Activated naive CD4-positive, alpha-beta T cell treated with anti-CD3 and anti-CD28 coated beads, Interleukin-2, amount 50 U/mL, for 24 hours (primary cell): ENCODE results near the gene NPM3.

Experiments
- H3K27ac Mint-ChIP-seq: one replicate; pipeline ENCODE4 v1.8.0; 2021; ENCODE audit warnings: mild to moderate bottlenecking, mixed read lengths
- H3K27me3 Mint-ChIP-seq: one replicate; pipeline ENCODE4 v1.8.0; 2021; ENCODE audit warnings: mixed read lengths
- H3K36me3 Mint-ChIP-seq: one replicate; pipeline ENCODE4 v1.8.0; 2021; ENCODE audit warnings: mixed read lengths
- H3K4me1 Mint-ChIP-seq: one replicate; pipeline ENCODE4 v1.8.0; 2021; ENCODE audit warnings: mixed read lengths
- H3K4me3 Mint-ChIP-seq: one replicate; pipeline ENCODE4 v1.8.0; 2021; ENCODE audit warnings: mild to moderate bottlenecking, mixed read lengths
- H3K9me3 Mint-ChIP-seq: one replicate; pipeline ENCODE4 v1.8.0; 2021; ENCODE audit warnings: mixed read lengths

NPM3 gene, protein sequence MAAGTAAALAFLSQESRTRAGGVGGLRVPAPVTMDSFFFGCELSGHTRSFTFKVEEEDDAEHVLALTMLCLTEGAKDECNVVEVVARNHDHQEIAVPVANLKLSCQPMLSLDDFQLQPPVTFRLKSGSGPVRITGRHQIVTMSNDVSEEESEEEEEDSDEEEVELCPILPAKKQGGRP

GRCh38 chr10:101782811-101783735 lies at the start of gene NPM3:
NPM3 (minus strand) TSS chr10:101783446; CDS start chr10:101783390, 56 bp downstream.
- peak within 1 kb of the TSS; percentile 100 for H3K27ac Mint-ChIP-seq
- H3K4me1 Mint-ChIP-seq: peaks cover 57% of the 10 kb centered on the region
- H3K36me3 Mint-ChIP-seq: peaks cover 22% of the 10 kb centered on the region
- H3K9me3 Mint-ChIP-seq: no peaks in the 10 kb centered on the region
- peaks cover 6% of the 10 kb centered on the region for H3K27me3 Mint-ChIP-seq
- peak within 1 kb of the TSS; percentile 100 for H3K4me3 Mint-ChIP-seq

- H3K27me3 Mint-ChIP-seq: no peaks in the 10 kb centered on the region
- no peak overlapping the region for H3K27ac Mint-ChIP-seq
- H3K4me3 Mint-ChIP-seq: no peak overlapping the region
- H3K36me3 Mint-ChIP-seq: no peaks in the 10 kb centered on the region
- H3K9me3 Mint-ChIP-seq: no peaks in the 10 kb centered on the region
- peaks cover 58% of the 10 kb centered on the region for H3K4me1 Mint-ChIP-seq
These were observed 49.1 kb upstream of the NPM3 start for GRCh38 chr10:101832325-101832771.

DNA sequence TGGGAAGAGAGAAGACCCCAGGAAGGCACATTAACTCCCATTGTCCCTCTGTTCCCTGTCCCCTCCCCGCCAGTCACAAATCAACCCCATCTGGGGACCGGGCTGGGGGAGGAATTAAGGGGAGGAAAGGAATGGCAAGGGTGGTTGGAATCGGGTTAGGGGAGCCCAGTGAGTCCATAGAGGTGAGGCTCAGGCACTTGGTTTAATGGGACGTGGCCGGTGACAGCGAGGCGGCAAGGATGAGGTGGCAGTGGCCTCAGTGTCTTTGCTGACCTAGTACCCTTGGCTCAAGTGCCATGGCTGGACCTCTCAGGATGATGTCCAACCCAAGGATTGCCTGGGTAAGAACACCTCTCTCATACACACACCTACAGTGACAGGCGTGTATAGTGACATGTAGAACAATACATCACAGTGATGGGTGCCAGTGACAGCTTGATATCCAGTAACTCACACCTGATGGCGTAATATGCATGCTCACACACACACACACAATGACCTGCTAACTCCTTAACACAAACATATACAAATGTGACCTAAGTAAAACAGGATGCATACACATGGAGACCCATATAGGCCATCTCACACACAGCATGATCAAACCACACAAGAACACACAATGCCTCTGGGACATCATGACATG lies 48.0 kb upstream of the NPM3 start:
- peaks cover 58% of the 10 kb centered on the region for H3K4me1 Mint-ChIP-seq
- no peaks in the 10 kb centered on the region for H3K27me3 Mint-ChIP-seq
- peak overlapping the region; percentile 97 for H3K27ac Mint-ChIP-seq
- peak overlapping the region; percentile 80 for H3K4me3 Mint-ChIP-seq
- no peaks in the 10 kb centered on the region for H3K9me3 Mint-ChIP-seq
- H3K36me3 Mint-ChIP-seq: no peaks in the 10 kb centered on the region

DNA sequence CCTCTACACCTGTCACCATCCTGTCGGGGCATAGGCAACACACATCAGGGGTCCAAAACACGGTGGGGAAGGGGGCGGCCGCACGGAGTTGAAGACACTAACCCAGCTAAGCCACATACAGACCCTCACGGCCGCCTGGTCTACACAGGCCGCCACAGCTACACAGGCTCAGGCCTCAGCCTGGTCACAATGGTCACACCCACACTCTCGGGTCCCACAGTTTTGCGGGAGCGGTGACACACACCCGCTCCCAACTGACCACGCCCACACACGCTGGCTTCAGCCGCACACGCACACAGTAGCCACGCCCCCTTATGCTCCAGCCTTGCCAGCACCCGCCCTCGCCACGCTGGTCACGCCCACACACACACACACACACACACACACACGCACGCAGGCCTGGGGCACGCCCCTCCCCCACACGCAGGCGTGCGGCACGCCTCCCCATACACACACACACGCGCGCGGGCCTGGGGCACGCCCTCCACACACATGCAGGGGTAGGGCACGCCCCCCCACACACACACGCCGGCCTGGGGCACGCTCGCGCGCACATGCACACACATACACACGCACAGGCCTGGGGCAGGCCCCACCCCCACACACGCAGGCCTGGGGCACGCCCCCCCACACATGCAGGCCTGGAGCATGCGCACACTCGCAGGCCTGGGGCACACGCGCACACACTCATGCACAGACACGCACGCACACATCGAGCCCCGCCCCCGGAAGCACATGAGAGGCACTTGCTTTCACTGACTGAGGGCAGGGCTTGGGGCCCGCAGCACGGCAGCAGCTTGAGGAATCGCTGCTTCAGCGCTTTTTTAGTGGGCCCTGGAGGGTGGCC lies 47.3 kb upstream of the NPM3 start:
- H3K9me3 Mint-ChIP-seq: no peaks in the 10 kb centered on the region
- H3K4me1 Mint-ChIP-seq: peaks cover 52% of the 10 kb centered on the region
- H3K4me3 Mint-ChIP-seq: peak overlapping the region; percentile 80
- H3K27me3 Mint-ChIP-seq: no peaks in the 10 kb centered on the region
- H3K27ac Mint-ChIP-seq: peak overlapping the region; percentile 97
- H3K36me3 Mint-ChIP-seq: no peaks in the 10 kb centered on the region

DNA sequence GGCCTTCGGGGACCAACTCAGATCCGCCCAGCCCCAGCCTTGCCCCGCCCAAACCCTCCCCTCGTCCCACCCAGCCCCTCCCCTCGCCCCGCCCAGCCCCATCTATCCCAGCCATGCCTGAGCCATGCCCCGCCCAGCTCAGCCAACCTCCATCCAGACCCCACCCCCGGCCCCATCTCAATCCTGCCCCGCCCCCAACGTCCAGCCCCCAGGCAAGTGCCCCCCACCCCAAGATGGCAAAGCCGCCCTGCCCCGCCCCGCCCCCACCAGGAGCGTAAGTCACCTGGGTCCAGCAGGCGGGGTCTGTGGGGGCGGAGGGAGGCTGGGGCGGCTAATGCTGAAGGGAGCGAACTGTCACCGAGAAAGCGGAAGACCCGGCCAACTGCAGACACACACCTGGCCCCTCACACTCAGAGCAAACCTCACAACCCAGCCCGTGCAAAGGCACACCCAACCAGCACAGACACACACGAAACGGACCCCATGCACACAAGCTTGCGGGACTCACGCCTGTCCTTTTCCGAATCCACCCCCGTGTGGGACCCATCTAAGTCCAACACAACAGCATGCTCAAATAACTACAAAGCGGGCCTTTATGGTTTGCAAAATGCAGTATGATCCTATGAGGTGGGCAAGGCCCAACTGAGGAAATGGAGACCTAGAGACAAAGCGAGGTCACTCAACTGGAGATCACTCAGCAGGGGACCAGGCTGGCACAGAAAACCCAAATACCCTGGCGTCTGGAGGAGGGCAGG lies 46.5 kb upstream of the NPM3 start:
- Mint-ChIP-seq H3K4me1 (peaks cover 46% of the 10 kb centered on the region), H3K9me3 (no peaks in the 10 kb centered on the region), H3K36me3 (no peaks in the 10 kb centered on the region), H3K27ac (peak overlapping the region; percentile 97), H3K27me3 (no peaks in the 10 kb centered on the region), H3K4me3 (peak overlapping the region; percentile 80)

- H3K36me3 Mint-ChIP-seq: no peaks in the 10 kb centered on the region
- no peaks in the 10 kb centered on the region for H3K27me3 Mint-ChIP-seq
- H3K4me1 Mint-ChIP-seq: peaks cover 38% of the 10 kb centered on the region
- no peak overlapping the region for H3K27ac Mint-ChIP-seq
- H3K4me3 Mint-ChIP-seq: no peak overlapping the region
- H3K9me3 Mint-ChIP-seq: no peaks in the 10 kb centered on the region
These were observed 45.7 kb upstream of the NPM3 start for GRCh38 chr10:101828766-101829551.

DNA sequence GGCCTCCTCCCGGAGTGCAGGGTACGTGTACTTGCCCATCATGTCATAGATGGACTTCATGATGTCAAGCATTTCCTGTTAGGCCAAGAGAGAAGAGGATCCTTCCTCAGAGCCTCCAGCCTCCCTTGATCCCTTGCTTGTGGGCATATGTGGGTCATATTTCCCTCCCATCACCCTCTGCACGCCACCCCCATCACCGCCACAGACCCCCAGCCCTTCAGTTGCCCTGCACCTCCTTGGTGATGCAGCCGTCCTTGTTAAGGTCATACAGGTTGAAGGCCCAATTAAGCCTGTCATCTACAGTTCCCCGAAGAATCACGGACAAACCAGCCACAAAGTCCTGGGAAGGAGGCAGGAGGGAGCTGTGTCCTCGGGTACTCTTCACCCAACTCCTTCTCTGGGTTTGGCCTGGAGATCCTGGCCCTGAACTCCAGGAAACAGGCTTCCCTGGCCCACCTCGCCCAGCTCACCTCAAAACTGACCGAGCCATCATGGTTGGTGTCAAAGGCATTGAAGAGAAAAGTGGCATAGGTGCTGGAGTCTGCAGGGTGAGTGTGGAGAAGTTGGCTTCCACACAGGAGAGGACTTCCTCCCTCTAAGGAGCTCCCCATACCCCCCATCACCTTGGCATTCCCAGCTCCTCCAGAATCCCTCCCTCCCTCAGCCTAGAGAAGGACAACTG lies 44.8 kb upstream of the NPM3 start:
- no peak overlapping the region for H3K27ac Mint-ChIP-seq
- peaks cover 29% of the 10 kb centered on the region for H3K4me1 Mint-ChIP-seq
- H3K27me3 Mint-ChIP-seq: no peaks in the 10 kb centered on the region
- no peaks in the 10 kb centered on the region for H3K9me3 Mint-ChIP-seq
- H3K36me3 Mint-ChIP-seq: no peaks in the 10 kb centered on the region
- no peak overlapping the region for H3K4me3 Mint-ChIP-seq

DNA sequence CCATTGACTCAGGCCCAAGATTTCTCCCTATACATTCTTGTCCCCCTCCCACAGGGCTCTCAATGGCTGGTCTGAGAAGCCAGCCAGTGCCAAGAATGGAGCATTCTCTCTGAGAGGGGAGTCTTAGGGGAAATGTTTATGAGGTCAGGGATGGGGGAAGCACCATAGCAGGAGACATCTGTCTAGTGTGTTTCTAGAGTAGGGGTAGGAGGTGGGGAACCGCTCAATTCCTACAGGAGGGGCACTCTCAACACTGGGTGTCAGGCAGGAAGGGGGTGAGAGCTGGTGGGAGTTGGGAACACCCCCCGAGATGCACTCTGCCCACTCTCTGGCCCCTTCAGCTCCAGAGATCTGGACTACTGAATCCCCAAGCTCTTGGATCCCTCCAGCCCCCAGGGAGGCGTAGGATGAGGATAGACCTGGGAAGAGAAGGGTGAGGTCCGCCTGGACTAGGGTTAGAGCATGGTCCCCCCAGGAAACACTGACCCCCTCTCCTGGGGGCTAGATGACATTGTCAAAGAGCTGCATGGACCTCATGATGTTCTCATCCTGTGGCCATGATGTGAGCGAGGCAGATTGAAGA lies 43.7 kb upstream of the NPM3 start:
- Mint-ChIP-seq H3K27ac (no peak overlapping the region), H3K4me3 (no peak overlapping the region), H3K4me1 (peaks cover 23% of the 10 kb centered on the region)

DNA sequence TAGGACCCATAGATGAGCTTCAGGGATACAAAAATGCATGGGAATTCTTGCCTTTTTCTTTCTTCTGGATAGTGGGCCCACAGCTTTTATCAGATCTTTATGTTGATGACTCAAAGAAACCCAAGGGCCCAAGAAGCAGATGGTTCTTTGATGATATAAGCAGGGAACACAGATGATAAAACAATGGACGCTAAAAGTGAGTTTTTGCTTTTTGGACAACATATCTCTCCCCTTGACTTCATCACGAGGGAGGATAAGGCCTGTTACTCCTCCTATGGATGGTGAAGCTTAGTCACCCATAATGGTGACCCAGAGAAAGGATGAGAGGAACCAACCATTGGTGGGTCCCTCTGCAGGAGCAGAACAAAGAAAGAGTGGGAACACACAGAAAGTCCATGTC lies 41.5 kb upstream of the NPM3 start:
- peaks cover 11% of the 10 kb centered on the region for H3K4me1 Mint-ChIP-seq
- H3K27me3 Mint-ChIP-seq: no peaks in the 10 kb centered on the region
- no peaks in the 10 kb centered on the region for H3K9me3 Mint-ChIP-seq
- no peak overlapping the region for H3K27ac Mint-ChIP-seq
- H3K36me3 Mint-ChIP-seq: no peaks in the 10 kb centered on the region
- H3K4me3 Mint-ChIP-seq: no peak overlapping the region

More for the DNA sequence above, 43.7 kb upstream of the NPM3 start:
- H3K9me3 Mint-ChIP-seq: no peaks in the 10 kb centered on the region
- no peaks in the 10 kb centered on the region for H3K27me3 Mint-ChIP-seq
- no peaks in the 10 kb centered on the region for H3K36me3 Mint-ChIP-seq

DNA sequence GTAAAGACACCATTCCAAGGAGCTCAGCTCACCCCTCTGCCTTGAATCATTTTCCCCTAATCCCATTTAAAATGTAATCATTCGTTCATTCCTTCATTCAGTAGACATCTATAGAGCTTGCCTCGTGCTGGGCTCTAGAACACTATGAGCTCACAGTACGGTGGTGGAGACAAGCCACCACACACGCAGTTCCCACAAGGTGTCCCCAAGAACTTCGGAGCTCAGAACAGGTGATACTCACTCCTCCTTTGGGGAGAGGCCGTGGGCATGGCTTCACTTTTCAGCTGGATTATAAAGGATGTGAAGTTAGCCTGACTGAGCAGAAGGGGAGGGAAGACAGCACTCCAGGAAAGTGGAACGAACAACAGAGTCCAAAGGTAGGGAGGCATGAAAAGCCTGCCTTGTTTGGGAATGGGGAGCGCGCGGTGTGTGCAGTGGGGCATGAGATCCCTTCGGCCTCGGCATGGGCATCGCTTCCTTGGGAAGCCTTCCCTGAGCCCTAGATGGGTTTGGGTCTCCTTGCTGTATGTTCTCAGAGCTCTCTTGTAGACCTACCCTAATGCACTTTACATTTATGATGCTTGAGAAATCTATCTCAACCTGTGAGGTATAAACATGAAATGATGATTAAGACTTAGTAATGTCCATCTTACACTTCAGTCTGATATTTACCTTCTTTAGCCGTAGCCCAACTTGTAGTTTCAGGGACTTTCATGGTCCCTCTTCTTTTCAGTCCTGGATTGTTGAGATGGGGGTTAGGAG lies 35.8 kb upstream of the NPM3 start:
- peak overlapping the region; percentile 99 for H3K4me3 Mint-ChIP-seq
- peak overlapping the region; percentile 100 for H3K27ac Mint-ChIP-seq
- H3K36me3 Mint-ChIP-seq: peaks cover 2% of the 10 kb centered on the region
- H3K4me1 Mint-ChIP-seq: peaks cover 35% of the 10 kb centered on the region
- H3K27me3 Mint-ChIP-seq: no peaks in the 10 kb centered on the region
- no peaks in the 10 kb centered on the region for H3K9me3 Mint-ChIP-seq

DNA sequence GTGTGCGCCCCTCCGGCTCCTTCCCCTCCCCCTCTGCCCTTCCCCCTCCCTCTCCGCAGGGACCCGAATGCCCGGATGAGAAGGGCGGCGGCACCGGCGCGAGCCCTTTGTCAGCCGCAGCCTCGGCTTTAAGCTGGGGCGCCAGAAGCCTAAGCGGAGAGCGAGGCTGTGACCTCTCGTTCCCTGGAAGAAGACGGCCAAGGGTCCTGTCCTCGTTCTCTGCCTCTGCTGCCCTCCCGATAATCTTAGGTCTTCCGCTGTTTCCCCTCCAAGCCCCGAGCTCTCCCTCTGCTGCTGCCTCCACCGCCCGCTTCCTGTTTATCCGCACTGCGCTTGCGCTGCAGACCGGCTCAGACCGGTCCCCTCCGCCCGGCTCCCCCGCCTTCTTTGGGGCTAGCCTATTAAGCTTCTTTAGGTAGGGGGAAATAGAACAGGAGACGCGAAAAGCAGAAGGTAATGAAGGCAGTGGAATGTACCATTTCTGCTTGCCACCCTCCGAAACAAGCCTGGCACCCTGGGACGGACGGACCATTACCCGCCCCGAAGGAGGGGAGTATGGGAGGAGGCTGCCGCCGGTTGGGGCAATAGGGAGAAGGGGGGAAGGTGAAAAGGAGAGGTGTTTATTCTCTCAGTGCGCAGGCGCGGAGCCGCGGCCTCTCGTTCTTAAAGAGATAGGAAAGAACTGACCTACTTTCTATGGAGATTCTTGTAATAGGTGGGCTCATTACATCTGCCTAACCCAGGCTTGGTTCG lies 35.0 kb upstream of the NPM3 start, which contains the start of gene OGA:
OGA (minus strand) TSS at position 326 of the 753 bp plus-strand sequence. CDS start 422 bp downstream, outside the sequence.
- H3K4me3 Mint-ChIP-seq: peak within 1 kb of the TSS; percentile 99
- peaks cover 43% of the 10 kb centered on the region for H3K4me1 Mint-ChIP-seq
- no peaks in the 10 kb centered on the region for H3K9me3 Mint-ChIP-seq
- H3K27ac Mint-ChIP-seq: peak within 1 kb of the TSS; percentile 100
- no peaks in the 10 kb centered on the region for H3K27me3 Mint-ChIP-seq
- peaks cover 4% of the 10 kb centered on the region for H3K36me3 Mint-ChIP-seq
